GM20431 (cell line): ENCODE results near the gene LIPT2.

Experiments used
- in situ Hi-C: fragments of 300-500 bp; cut with MseI, MboI; formaldehyde crosslinking; loops from one replicate; pipeline ENCODE4 v1.15.0; 2020; ENCODE audit warnings: low sequenced_read_pairs; ENCODE audit not compliant: unreplicated experiment

Gene LIPT2

DNA sequence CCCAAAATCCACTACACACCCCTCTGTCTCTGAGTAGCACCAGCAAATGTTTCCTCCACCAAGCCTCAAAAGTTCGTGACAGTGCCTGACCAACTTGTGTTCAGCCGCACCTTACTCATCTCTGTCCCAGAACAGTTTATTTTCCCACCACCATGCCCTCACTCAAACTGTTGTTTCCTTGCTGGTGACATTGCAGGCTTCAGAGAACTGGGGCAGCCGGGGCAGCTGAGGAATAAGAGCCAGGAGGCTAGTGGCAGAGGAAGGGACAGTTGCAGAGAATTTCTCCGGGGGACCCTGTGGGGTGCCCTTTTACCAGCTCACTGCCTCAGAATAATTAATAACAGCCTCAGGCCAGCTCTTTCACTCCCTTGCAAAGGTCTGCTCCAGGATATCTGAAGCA is 25.5 kb downstream of the LIPT2 start:
- in situ Hi-C loops = no loop called here

DNA sequence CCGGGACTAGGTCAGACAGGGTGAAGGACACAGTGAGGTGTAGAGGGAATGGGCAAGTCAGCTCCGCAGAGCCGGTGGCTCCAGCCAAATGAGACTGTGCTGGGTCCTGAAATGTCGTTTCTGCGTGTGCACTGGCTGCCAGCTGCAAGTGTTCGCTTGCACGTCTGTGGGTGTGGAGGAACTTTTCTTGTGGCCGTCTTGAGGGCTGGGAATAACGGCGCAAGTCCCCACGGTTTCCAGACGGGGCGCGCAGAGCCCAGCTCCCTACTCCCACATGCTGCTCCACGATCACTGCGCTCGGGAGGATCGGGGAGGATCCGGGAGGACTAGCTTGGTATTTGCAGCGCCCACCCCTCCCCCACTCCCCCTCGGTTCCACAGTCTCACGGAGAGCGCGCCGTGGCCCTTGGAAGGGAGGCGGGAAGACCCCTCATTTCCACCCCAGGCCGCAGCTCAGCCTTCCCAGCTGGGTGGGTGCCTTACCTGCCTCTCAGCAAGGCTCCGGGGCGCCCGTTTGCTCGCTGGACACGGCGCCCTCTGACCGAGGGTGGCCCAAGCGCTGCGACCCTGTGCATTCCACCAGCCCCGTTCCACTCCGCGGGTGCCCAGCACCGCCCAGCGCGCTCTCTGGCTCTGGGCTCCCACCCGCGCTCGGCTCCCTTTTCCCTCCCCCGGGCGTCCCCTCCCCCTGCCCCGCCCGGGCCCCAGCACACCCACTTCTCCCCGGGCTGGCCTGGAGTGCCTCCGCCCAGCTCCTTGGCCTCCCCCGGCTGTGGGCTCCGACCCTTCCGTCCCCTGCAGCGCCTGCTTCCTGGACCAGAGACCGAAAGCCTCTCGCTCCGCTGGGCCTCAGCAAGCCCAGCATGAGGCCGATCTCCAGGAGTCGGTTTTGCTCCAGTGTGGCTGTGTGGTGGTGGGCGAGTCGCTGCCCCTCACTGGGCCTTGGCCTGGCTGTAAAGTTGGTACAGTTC is 26.3 kb downstream of the LIPT2 start, which contains the start of gene KCNE3:
KCNE3 (minus strand) TSS at position 634 of the 970 bp plus-strand sequence. CDS start 9,986 bp downstream, outside the sequence.
- in situ Hi-C loops = no loop called here

DNA sequence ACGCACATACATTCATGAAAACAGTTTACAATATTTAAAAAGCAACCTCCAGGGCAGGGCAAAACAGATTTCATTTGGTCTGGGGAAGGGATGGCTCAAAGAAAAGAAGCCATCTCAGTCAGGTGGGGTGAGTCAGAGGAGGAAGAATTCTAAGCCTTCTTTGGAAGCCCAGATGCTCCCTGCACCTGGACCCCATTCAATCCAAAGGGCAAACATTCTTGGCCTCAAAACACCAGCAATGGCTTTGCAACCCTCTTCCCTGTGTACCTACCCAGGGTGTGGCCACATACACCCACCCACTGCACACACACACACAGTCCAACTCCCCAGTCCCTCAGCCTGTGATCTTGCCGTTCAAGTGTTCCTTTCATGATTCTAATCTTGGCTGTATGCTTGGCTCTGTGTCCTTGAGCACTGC is 28.2 kb downstream of the LIPT2 start:
- in situ Hi-C loops = no loop called here

DNA sequence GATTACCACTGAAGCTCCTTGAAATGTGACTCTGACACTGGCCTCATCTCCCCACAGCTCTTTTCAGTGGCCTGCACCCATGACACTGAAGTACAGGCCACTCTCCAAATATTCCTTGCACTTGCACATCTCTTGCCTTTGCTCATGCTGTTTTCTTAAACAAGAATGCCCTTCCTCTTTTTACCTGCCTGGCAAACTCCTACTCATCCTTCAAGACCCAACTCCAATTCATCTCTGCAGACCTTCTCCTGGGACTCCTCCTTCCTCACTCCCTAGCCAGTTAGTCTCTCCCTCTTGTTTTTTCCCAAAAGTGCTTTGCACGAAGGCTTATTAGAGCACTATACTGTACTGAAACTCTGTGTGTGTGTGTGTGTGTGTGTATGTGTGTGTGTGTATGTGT is 28.8 kb downstream of the LIPT2 start:
- in situ Hi-C loops = no loop called here

DNA sequence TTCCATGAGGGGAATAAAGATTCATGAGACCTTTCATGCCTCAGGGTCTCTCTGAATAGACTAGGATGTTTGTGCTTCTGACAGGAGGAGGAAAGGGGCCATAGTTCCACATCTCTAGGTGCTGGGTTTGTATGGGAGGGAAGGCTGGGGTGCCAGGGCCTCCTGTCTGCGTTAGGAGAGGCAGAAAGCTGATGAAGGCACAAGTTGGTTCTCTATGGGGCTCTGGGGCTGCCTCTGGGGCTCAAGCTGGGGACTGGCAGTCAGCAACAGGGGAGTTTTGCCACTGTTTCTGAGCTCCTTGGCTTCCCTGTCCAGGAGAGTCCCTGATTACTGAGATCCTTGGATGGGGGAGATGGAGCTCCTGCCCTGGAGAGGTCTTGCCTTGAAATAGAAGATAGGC is 30.3 kb downstream of the LIPT2 start:
- in situ Hi-C loops = no loop called here

DNA sequence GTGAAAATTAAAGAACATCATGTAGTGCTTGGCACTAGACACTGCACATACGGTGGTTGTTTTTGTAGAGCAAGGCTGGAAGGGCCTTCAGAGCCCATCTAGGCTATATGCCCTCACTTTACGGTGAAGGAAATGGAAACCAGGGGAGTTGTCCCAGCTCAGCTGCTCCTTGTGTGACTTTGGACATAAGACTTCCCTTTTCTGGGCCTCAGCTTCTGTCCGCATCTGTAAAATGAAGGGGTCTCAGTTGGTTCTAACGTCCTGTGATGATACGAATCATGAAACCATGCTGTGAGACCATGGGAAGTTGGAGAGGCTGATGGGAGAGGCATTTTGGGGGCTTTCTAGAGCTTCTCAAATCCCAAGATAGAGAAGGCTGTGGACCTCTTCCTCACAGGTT is 30.9 kb downstream of the LIPT2 start:
- in situ Hi-C loops = no loop called here

DNA sequence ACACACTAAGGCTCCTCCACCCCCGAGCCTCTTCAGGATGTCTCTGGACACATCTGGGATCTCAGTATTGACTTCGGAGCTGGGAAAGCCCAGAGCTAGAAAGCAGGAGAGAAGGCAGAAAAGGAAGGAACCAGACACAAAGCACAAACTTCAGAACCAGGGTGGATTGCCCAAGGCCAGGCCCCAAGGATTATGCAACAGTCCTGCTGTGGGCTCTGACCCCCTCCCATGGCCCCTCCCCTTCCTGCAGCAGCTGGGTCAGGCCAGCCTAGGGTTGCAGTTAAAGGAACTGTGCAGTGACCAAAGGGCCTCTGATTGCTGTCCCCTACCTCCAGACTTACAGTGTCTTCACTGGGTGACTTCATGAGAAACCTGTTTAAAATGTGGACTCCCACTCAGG is 31.5 kb downstream of the LIPT2 start:
- in situ Hi-C loops = no loop called here

DNA sequence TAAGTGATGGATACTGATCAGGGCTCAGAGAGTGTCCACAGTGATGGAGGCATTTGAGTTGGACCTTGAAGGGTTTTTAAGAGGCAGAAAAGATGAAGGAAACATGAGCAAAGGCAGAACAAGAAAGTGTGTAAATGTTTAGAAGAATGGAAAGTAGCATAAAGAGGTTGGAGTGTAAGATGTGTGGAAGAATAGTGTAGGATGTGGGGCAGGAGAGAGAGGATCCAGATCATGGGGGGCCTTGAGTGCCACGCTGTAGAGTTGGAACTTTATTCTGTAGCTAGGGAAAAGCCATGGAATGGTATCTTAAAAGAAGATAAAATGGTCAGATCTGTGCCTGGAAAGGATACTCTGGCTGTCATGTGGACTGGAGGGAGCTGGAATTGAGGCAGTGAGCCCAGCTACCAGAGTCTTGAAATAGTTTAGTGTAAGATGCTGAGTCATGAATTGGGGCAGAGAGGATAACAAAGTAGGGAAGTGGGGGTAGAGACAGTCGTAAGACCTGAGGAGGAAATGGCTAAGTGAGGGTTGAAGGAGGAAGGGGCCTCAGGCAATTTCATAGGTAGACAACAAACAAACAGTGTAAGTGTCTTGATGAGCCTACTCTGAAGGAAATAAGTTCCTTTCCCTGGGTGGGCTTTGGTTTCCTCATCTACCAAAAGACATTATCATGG is 32.9 kb downstream of the LIPT2 start:
- in situ Hi-C loops = no loop called here

DNA sequence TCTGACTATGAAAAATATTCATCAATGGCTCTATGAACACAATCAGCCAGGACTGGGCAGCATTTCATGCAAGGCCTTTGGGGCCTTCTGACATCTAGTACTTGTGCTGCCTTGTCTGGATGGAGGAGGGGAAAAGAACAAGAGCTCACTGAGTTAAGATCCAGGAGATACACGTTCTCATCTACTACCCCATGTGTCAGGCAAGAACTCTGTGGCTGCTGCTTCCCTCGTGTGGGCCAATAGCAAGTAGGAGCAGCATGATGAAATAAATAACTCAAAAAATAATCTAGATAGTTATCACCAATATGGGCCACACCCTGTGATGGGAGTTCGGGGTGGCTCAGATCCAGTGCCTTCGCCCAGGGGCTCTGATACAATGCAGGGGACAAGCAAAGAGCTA is 33.5 kb downstream of the LIPT2 start:
- in situ Hi-C loops = no loop called here

DNA sequence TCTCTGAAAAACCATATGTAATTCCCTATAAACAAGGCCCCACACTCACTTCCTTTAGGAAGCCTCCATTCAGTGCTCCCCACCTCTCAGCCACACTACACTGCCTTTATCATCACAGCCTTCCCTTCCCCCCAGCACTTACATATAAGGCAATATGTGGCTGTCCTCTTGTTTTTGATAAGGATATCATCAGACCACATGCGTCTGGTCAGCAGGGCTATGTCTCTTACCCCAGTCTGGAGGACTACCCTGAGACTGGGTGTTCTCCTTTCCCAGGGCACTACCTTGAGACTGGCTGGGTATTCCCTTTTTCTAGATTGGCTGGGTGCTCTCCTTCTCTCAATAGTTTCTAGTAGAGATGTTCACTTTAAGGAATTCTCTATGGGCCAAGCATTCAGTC is 33.9 kb downstream of the LIPT2 start:
- in situ Hi-C loops = no loop called here

DNA sequence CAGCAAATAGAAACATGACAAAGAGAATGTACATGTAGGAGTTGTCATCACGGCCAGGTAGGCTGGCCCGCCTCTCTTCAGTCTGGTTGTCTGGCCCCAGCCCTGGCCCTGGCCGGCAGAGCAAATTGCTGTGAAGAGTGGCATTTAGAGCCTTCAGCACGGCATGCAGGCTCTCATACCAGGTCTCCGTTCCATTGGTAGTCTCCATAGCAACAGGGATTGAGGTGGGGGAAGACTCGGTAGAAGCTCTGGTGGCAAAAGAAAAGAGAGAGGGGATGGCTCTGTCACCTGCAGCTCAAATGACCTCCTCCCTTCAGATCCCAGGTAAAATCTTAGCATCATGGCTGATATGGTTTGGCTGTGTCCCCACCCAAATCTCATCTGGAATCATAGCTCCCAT is 36.2 kb downstream of the LIPT2 start:
- in situ Hi-C loops = no loop called here

DNA sequence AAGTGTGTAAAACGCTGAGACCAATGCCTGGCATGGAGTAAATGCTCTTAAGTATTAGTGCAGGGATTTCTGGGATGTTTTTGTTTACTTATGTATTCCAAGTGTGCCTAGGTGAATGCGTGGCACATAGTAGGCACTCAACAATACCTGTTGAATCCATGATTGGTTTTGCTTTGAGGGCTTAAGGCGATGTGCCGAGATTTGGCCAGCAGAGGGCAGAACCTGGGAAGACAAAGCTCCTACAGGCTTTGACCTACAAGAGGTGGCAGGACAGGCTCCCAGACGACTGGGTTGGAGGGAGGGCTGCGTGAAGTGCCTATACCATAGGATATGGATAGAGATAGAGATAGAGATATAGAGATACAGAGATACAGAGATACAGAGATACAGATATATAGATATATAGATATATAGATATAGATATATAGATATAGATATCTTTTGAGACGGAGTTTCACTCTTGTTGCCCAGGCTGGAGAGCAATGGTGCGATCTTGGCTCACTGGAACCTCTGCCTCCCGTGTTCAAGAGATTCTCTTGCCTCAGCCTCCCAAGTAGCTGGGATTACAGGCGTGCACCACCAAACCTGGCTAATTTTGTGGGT is 40.0 kb downstream of the LIPT2 start:
- in situ Hi-C loops = loop anchor here (5.0 kb wide), 1 partner anchor 119 kb away; no protein-coding TSS in a partner anchor

DNA sequence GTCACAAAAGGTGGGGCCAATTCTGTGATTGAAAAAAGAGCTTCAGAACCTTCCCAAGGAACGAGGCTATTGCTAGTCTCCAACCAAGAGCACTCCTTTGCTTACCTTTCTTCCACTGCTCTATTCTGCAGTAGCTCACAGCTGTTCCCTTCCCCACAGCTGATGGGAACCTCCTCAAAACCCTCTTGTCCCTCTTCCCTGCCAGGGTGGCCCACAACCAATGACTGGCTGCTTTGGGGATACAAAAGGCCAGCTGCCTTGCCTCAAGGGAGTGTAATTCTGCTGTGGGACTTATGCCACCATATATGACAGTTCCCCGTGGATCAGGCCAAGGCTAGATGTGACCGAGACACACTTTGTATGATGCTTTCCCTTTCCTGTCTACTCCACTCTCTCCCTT is 41.2 kb downstream of the LIPT2 start:
- in situ Hi-C loops = loop anchor here (5.0 kb wide), 1 partner anchor 120 kb away; no protein-coding TSS in a partner anchor

DNA sequence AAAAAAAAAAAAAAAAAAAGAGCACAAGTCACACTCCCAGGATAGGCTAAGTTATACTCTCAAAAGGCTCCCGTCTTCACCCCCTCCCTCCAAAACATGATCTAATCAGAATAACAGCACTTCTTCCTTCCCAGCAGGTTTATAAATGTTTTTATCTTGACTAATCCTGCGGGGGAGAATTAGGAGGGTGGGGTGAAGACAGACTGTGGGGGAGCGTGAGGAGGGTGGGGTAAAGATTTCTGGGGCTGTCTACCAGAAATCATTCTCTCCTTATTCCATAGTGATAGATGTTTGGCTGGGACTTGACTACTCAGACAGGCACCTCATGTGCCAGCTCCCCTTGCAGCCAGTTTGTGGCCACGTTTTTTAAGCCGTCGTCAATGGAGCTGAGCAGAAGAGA is 43.2 kb downstream of the LIPT2 start:
- in situ Hi-C loops = loop anchor here (5.0 kb wide), 1 partner anchor 122 kb away; no protein-coding TSS in a partner anchor

DNA sequence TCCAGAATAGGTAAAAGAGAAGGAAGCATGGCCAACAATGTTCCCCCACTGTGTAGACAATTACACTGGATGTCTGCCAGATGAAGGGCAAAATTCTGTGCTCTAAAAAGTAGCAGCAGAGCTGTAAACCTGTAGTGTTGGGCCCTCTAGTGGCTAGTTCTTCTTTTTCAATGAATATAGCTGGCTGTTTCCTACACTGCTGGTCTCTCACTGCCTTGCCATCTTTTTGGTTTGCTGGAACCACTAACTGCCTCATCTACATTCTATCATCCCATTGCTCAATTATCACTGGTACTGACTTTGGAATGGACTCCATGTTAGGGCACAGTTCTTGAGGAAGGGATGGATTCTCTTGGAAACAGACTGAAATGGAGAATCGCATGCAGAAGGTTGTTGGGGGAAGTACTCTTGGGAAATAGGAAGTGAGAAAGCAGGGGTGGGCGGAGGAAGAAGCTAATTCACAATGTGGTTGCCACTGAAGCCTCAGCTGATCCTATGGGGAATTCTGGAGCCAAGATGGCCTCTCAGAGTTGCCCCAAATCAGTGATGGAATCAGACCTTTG is 44.1 kb downstream of the LIPT2 start:
- in situ Hi-C loops = no loop called here

DNA sequence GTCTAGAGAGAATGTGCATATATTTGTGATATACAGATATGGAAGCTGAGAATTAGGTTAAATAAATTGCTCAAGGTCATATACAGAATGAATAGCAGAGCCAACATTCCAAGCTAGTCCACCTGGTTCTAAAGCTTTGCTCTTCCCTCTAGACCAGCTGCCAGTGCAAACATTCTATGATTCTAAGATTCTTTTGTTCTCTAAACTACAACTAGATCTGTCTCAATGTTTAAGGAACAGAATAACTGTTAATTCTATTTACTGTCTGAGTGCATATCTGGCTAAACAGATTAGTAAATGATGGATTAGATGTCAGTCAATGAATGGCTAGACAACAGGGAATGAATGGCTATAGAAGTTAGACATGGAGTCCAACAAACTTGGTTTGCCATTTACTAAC is 45.8 kb downstream of the LIPT2 start:
- in situ Hi-C loops = no loop called here

DNA sequence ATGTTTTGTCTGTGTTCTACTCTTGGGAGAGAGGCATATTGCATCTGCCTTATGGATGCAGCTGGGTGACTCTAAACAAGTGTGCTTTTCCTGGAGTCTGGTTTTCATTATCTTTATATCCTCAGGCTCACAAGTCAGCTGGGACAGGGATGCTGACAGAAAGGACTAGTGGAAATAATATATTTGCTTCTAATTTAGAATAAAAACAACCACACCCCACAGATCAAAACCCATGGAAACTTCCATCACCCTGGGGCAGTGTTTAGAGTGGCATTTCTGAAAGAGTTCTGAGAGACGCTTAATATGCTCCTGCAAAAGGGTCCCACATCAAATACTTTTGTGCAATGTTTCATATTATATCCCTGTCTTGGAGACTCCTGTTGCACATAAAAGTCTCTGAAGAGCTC is 47.0 kb downstream of the LIPT2 start:
- in situ Hi-C loops = no loop called here

DNA sequence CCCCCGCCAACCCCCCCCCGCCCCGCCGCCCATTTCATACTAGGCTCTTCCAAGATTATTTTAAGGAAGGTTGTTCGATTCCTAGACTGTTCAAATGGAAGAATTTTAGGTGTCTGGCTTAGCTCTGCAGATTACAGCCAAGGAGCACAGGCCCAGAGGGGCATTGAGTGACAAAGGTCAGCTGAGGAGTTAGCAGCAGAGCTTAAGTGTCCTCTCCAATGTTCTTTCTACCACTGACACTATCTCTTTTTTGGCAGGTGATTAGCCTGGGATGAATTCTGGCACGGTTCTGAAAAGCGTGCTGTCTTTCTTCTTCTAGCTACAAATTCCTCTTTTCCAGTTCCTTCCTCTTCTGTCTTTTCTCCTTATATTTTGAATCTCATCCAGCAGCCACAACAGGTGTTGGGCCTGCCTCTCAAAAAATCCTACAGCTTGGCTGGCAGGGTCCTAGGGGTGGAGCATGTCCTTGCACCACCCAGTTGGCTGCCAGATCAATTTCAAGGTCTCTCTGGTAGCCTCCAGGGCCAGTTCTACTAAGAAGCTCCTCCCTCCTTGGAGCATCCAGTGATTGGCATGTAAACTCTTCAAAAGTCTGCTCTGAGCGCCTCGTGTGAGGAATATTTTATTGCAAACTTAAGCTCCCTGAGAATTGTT is 49.2 kb downstream of the LIPT2 start:
- in situ Hi-C loops = no loop called here

DNA sequence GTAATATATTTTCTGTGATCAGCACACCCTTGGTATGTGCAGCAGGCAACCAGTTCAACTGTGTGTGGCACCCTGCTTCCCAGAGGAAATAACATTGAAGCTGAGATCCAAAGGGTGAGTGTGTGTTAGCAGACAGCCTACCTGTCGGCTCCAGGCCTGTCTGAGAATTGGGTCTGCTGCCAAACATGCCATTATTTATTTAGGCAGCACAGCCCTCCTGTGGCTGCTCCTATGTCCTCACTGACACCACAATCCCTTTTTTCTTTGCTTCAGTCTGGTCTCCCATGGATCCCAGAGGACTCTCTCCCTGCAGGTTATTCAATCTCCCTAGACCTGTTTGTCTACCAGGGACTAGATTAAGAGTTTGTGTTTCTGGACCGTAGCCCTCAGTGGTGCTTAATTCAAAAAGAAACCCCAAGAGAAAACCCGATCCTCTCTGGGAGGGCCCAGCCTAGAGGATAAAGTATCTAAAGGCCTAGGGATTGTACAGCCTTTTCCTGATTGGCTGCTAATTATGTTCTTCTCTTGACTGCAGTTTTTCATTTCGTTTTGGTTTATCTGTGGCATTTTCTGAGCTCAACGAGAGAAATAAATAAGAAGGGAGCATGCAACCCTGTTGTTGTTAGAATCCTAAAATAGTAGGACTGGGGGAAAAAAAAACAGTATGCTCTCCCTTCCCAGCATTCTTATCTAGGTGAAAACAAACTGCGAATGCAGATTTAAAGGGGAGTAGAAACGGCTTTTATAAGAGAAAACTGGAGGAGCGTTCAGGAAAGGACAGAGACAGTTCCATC is 50.3 kb downstream of the LIPT2 start:
- in situ Hi-C loops = no loop called here
